ENCODE measurements around the gene UXT. TPM values are rescaled to one million over a fixed set of nuclear protein-coding genes. Genes with fewer than 3 reads are reported as not detected.
"Not testable (repeated sequence)": the region's sequence is repeated elsewhere in the genome, so short reads cannot be mapped to it uniquely, and the experiment has no call there.

The UXT gene
- total RNA-seq, 2 donors from 2014 or later, result 75.5 to 173 TPM

- Histone ChIP-seq H3K27me3 (replicated peaks; ENCODE audit: insufficient read depth) (no peaks in the 10 kb centered on the region), H3K4me1 (replicated peaks) (no peaks in the 10 kb centered on the region), H3K36me3 (no peaks in the 10 kb centered on the region), H3K4me3 (no peak overlapping the region), H3K9me3 (no peaks in the 10 kb centered on the region), H3K27ac (no peak overlapping the region)
- 27% methylated on average over 9 of the region's 9 CpGs for WGBS
- no peak for DNase-seq (ENCODE audit: low spot score)
- TF ChIP-seq POLR2A (IDR thresholded peaks at IDR 0.05) (no peak), POLR2AphosphoS5 (IDR thresholded peaks at IDR 0.05) (no peak), CTCF (IDR thresholded peaks at IDR 0.05) (no peak)
- intact Hi-C loops (cut with DNase I), result no loop called here
These were observed 50.7 kb downstream of the UXT start for GRCh38 chrX:47608130-47608810.

- no peaks in the 10 kb centered on the region for H3K4me1 ChIP-seq (replicated peaks)
- intact Hi-C loops (cut with DNase I), result no loop called here
- TF ChIP-seq POLR2AphosphoS5 (IDR thresholded peaks at IDR 0.05) (no peak), CTCF (IDR thresholded peaks at IDR 0.05) (no peak)
- H3K4me3 ChIP-seq, result no peak overlapping the region
- H3K27me3 ChIP-seq (replicated peaks; ENCODE audit: insufficient read depth), result no peaks in the 10 kb centered on the region
- DNase-seq (ENCODE audit: low spot score), result no peak
- no peaks in the 10 kb centered on the region for H3K36me3 ChIP-seq
- no peaks in the 10 kb centered on the region for H3K9me3 ChIP-seq
- H3K27ac ChIP-seq, result no peak overlapping the region
These were observed 51.9 kb downstream of the UXT start for GRCh38 chrX:47607091-47607490.

- no peaks in the 10 kb centered on the region for H3K4me1 ChIP-seq (replicated peaks)
- 74% methylated on average over 9 of the region's 9 CpGs for WGBS
- no peak overlapping the region for H3K4me3 ChIP-seq
- no peaks in the 10 kb centered on the region for H3K9me3 ChIP-seq
- no peak for DNase-seq (ENCODE audit: low spot score)
- no peak for TF ChIP-seq POLR2A (IDR thresholded peaks at IDR 0.05)
- TF ChIP-seq POLR2AphosphoS5 (IDR thresholded peaks at IDR 0.05), result no peak
- TF ChIP-seq CTCF (IDR thresholded peaks at IDR 0.05), result no peak
- intact Hi-C loops (cut with DNase I), result no loop called here
- no peak overlapping the region for H3K27ac ChIP-seq
- H3K27me3 ChIP-seq (replicated peaks; ENCODE audit: insufficient read depth), result no peaks in the 10 kb centered on the region
- no peaks in the 10 kb centered on the region for H3K36me3 ChIP-seq
These were observed 54.0 kb downstream of the UXT start for GRCh38 chrX:47605024-47605423.

- H3K9me3 ChIP-seq; H3K27me3 ChIP-seq (replicated peaks; ENCODE audit: insufficient read depth); intact Hi-C loops (cut with DNase I); H3K36me3 ChIP-seq; H3K27ac ChIP-seq; DNase-seq (ENCODE audit: low spot score); H3K4me1 ChIP-seq (replicated peaks); H3K4me3 ChIP-seq: not testable (repeated sequence)
- WGBS, result 92% methylated on average over 4 of the region's 4 CpGs
These were observed 55.9 kb downstream of the UXT start for GRCh38 chrX:47603125-47603524.

Other genes with a start within 250 kb of the UXT start
- gene ZNF41, start 176.0 kb downstream of the UXT start, total RNA-seq, result 10 to 100 TPM in 1 of 2 donors, 1 to 10 TPM in 1; 8.3 to 12.3 TPM
- 10 to 100 TPM; 55.4 to 69.3 TPM for gene ARAF, start 98.0 kb downstream of the UXT start, total RNA-seq
- gene TIMP1, start 76.7 kb downstream of the UXT start, total RNA-seq, result 100 to 1,000 TPM; 373 to 916 TPM
- gene SYN1, start 39.3 kb downstream of the UXT start, total RNA-seq, result 1 to 10 TPM in 1 of 2 donors, under 1 TPM in 1; 0.14 to 4.1 TPM
- 1 to 10 TPM in 1 of 2 donors, under 1 TPM in 1; 0.09 to 2.9 TPM for gene CFP, start 29.2 kb downstream of the UXT start, total RNA-seq
- gene ELK1, start 8.6 kb downstream of the UXT start, total RNA-seq, result 100 to 1,000 TPM in 1 of 2 donors, 10 to 100 TPM in 1; 28.6 to 105 TPM
- gene ZNF81, start 177.7 kb upstream of the UXT start, total RNA-seq, result 1 to 10 TPM; 4.5 to 6.2 TPM